HG03039 (cell line): Measurements from ENCODE around the gene ADORA3.

Experiments used
- ATAC-seq: cut with Tn5 transposase; IDR thresholded peaks from one replicate; pipeline ENCODE4 v1.9.1; 2021; ENCODE audit warnings: mild to moderate bottlenecking, moderate library complexity; ENCODE audit not compliant: unreplicated experiment

ADORA3 gene

GRCh38 chr1:111509997-111510375, 6.6 kb upstream of the ADORA3 start:
- ATAC-seq: no peak

DNA sequence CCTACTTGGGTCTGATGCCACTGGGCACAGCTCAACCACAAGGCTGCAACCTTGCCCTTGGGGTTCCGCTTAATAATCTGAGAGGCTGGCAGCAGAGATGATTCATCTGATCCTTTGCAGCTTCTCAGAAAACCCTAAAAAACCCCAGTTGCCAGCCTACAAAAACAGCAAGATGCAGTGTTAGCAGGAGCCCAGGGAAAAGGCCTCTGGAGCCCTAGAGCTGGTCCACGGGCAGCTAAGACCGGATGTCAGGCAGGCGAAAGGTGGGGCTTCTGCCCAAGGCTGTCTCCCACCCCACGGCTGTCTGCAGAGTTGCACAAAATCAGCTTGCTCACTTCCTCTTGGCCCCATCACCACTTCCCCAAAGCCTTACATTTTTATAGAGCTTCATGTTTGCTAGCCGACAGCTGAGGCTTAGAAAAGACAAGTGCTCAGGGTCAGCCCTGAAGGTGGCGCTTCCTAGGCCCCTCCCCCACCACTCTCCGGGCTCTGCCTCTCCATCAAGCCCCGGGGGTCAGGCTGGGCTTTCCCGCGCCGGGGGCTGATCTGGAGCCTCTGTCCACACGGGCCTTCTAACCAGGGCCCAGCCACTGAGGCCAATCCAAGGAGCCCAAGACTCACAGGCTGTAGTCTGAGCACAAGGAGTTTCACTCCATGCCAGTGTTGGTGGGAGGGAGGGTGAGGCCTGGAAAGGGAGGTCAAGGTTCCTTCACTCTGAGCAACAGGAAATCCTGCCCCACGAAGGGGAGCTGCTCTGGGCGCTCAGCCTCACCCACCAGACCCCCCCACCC, 4.2 kb upstream of the ADORA3 start:
- peak; percentile 36 for ATAC-seq

- no peak for ATAC-seq
These were observed 3.1 kb upstream of the ADORA3 start for GRCh38 chr1:111506561-111506960.

GRCh38 chr1:111505641-111506119, 2.2 kb upstream of the ADORA3 start:
- ATAC-seq: peak; percentile 47

GRCh38 chr1:111504097-111504496, 664 bp upstream of the ADORA3 start:
- no peak for ATAC-seq

- ATAC-seq: no peak
These were observed 1.8 kb downstream of the ADORA3 start for GRCh38 chr1:111501645-111502044.

DNA sequence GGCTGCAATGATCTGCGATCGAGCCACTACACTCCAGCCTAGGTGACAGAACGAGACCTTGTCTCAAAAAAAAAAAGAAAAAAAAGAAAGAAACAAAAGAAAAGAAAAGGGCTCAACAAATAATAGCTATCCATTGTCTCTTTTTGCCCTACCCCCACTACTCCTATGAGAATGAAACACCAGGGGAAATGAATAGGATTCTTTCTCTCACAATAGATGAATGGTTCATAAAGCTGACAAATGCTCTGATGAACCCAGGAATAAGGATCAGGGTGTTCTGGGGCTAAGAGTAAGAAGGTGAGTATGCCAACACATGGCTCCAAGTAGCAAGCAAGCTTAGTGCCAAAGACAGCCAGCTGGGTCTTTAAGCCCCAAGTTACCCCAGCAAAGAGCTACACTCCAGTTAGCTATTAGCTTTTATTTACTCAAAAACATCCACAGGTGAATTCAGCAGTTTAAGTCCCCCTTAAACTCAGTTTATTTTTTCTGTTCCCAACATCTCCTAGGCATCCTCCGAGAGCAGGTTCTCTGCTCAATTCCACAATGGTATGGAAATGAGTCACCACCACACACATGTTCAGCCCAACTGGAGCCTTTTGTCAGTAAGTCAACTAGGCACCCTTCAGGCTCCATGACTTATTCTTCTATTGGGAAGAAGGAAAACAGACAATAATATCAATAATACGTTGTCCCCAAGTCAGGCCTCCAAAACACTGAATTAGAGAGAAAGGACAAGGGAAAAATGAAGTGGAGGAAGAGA, 4.2 kb downstream of the ADORA3 start:
- ATAC-seq: no peak

GRCh38 chr1:111497592-111497991, 5.8 kb downstream of the ADORA3 start:
- ATAC-seq: no peak

DNA sequence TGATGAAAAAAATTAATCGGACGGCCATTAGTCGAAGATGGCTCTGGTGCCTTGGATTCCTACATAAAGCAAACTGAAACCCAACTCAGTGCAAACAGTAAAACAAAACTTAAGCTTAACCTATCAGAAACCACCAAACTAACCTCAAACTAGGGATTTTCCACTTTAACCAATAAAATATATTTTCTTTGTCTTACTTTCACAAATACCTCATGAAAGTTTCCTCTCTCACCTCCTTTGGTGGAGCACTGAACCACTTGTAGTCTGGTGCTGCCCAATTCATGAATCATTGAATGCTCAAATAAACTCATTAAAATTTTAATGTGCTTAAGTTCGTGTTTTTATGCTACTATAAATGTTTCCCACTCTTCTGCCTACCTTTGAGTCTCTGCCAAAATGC, 7.0 kb downstream of the ADORA3 start:
- no peak for ATAC-seq

DNA sequence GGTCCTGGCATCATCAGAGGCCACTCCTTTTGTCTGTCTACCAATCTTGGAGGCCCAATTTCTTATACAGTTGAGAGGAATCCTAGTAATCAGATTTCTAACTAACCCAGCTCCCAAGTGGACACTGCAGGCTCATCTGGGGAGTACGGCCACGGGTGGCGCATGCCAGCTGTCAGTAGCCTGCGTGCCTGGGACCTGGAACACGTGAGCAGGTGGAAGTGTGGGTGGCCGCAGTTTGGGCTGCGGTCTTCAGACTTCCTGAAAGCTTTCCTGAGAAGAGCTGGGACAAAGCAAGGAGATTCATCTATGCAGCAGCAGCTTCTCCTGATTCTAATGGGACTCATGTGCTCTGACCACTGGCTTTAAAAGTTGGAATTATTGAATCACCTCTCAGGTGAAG, 12.4 kb downstream of the ADORA3 start:
- no peak for ATAC-seq

- ATAC-seq: no peak
These were observed 13.2 kb downstream of the ADORA3 start for GRCh38 chr1:111490220-111490619.

DNA sequence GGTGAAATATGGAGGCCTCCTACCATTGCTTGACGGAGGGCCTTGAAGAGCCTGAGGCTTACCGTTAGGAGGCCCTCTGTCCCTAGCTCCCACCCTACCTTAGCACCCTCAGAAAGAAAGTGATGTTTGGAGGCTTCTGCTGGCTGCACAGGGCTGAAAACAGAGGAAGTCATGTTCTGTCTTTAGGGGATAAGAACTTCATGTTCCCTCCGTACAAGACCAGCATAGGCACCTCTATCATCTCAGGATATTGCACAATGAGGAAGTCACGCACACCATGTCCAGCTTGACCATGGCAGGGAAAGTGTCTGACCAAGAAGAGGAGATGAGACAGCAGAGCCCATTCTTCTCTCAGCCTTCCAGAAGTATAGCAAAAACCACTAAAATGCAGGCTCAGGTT, 13.8 kb downstream of the ADORA3 start:
- ATAC-seq: no peak

DNA sequence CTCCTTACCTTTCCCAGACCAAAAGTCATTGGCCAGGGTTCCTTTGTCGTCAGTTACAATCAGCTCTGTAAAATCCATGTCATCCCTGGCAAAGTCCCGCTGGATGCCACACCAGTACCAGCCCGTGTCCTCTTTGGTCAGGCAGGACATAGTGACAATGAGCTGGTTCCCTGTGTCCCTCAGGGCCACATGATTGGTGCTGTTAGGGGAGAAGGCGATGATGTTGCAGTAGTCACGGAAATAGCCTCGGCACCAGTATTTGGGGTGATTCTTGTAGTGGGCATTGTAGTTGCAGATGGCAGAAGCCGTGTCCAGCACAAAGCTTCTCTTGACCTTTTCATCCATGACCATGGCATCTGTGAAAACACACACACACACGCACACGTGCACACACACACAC, 14.8 kb downstream of the ADORA3 start:
- no peak for ATAC-seq

GRCh38 chr1:111487133-111487532, 16.3 kb downstream of the ADORA3 start:
- no peak for ATAC-seq

- no peak for ATAC-seq
These were observed 17.0 kb downstream of the ADORA3 start for GRCh38 chr1:111486431-111486830.

GRCh38 chr1:111484391-111485026, 18.9 kb downstream of the ADORA3 start:
- no peak for ATAC-seq

DNA sequence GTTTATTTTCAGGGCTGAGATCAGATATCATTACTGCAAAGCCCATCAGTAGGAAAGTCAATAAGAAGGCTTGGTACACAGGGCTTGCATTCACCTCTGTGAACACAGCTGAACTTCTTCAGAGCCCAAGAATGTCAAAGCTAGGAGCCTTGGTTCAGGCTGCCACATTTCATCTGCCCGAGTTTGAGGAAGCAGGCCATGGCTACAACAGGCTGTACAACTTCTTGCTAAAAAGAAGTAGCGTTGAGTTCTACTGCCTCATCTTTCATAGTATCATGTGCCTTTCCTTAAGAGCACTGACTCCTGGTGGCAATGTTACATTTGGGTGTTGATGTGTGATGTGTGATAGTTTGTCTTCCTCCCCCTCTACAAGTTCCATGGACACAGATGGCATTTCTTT, 19.6 kb downstream of the ADORA3 start:
- ATAC-seq: no peak

DNA sequence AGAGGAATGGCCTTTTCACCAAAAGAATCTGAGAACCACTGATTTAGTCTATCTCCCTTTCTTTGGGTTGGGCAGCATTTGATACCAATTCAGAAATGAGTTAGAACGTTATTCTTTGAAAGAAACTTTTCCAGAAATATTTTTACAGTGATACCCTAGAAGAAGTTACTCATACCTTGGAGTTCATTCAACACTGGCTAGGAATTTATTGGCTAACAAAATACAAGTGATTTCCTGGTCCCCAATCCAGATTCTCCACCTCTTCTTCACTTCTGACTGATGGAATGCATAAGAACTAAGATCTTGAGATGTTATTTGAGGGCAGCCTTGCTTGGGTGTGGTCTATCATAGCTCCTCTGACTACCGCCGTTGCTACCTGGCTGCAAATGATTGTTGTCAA, 20.3 kb downstream of the ADORA3 start:
- no peak for ATAC-seq

DNA sequence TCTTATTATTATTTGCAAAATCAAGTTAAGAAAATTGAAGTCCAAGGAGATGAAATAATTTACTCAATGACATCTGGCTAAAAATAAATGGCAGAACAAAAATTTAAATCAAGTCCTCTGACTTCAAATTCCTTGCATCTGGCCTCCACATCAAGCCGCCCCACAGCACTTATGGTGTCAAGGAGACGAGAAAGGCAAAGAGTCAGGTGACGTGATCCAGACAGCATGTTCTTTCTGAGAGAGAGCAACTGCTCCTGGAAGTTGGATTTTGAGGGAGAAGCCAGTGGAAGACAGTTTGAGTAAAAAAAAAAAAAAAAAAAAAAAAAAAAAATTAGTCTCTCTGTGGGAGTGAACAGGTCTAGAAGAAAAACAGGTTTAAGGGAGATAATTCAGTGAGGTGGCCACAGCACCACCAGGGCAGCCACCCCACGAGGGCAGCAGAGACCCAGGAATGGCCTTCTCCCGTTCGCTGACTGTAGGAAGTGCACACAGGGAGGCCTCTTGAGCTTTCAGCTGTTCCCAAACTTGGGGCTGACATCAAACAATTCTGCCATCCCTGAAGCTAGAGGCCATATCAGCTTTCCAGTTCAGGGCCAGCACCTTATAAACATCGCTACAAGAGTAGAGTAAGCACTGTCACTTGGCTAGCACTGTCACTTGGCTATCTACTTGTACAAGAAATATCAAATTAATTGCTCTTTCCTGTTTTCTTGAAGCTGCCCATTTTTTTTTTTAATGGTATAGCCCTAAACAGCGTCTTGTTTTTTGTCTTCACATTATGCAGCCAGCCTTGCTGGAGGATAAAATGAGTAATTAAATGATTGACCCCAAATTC, 21.8 kb downstream of the ADORA3 start:
- ATAC-seq: no peak

GRCh38 chr1:111480674-111481073, 22.8 kb downstream of the ADORA3 start:
- ATAC-seq: no peak

GRCh38 chr1:111476761-111477309, 26.6 kb downstream of the ADORA3 start:
- ATAC-seq: peak; percentile 50
